Measurements from ENCODE around the gene NUDCD3.

The NUDCD3 gene

GRCh38 chr7:44385434-44386138 lies 104.9 kb downstream of the NUDCD3 start:
- no CpG with 5 or more reads among the region's 13 CpGs for WGBS (ENCODE audit: extremely low coverage, insufficient coverage, insufficient read length)
- Histone ChIP-seq H3K27me3 (ENCODE audit: insufficient read depth, low read length) (no peaks in the 10 kb centered on the region), H3K23ac (ENCODE audit: low read length) (no peak overlapping the region)

GRCh38 chr7:44384586-44385433 lies 105.6 kb downstream of the NUDCD3 start:
- Histone ChIP-seq H4K8ac (ENCODE audit: low read depth, low read length) (no peak overlapping the region), H3K18ac (ENCODE audit: low read length) (no peak overlapping the region), H3K23ac (ENCODE audit: low read length) (no peak overlapping the region), H4K91ac (ENCODE audit: low read depth, low read length) (no peak overlapping the region), H3K4me2 (ENCODE audit: low read length) (no peak overlapping the region), H2AK5ac (ENCODE audit: low read length) (no peak overlapping the region), H3K14ac (ENCODE audit: low read length) (no peak overlapping the region), H3K27me3 (ENCODE audit: insufficient read depth, low read length) (no peaks in the 10 kb centered on the region), H2BK5ac (ENCODE audit: low read depth, low read length, poor library complexity) (no peak overlapping the region), H3K9me3 (ENCODE audit: insufficient read depth, low read depth, low read length) (no peaks in the 10 kb centered on the region), H2BK12ac (ENCODE audit: low read length) (no peak overlapping the region), H3K4me1 (ENCODE audit: control insufficient read depth in 1 of 2, insufficient read depth in 2 of 2, low read length in 2 of 2) (no peaks in the 10 kb centered on the region), H3K27ac (ENCODE audit: low read depth, low read length) (no peak overlapping the region), H2BK120ac (ENCODE audit: insufficient read depth, low read length, poor library complexity) (no peak overlapping the region), H3K36me3 (ENCODE audit: control insufficient read depth in 1 of 2, insufficient read depth in 2 of 2, low read length in 2 of 2) (peaks cover 46 to 63% of the 10 kb centered on the region in 2 experiments), H3K4ac (ENCODE audit: low read depth, low read length) (no peak overlapping the region), H3K79me1 (ENCODE audit: low read length) (no peaks in the 10 kb centered on the region), H3K4me3 (ENCODE audit: low read depth, low read length) (no peak overlapping the region), H3K9ac (ENCODE audit: low read length) (no peak overlapping the region), H4K12ac (ENCODE audit: low read depth, low read length) (no peak overlapping the region), H3K79me2 (ENCODE audit: control insufficient read depth, insufficient read depth, low read length, poor library complexity) (no peaks in the 10 kb centered on the region), H2AFZ (ENCODE audit: insufficient read depth, low read length, poor library complexity) (no peak overlapping the region)
- DNase-seq: no peak
- no CpG with 5 or more reads among the region's 17 CpGs for WGBS (ENCODE audit: extremely low coverage, insufficient coverage, insufficient read length)

More at GRCh38 chr7:44385434-44386138, 104.9 kb downstream of the NUDCD3 start:
- H3K79me1 ChIP-seq (ENCODE audit: low read length): no peaks in the 10 kb centered on the region
- H3K18ac ChIP-seq (ENCODE audit: low read length): no peak overlapping the region
- H3K4me3 ChIP-seq (ENCODE audit: low read depth, low read length): peak overlapping the region; percentile 2
- no peak overlapping the region for H4K91ac ChIP-seq (ENCODE audit: low read depth, low read length)
- H2AFZ ChIP-seq (ENCODE audit: insufficient read depth, low read length, poor library complexity): no peak overlapping the region
- no peak overlapping the region for H4K12ac ChIP-seq (ENCODE audit: low read depth, low read length)
- H2BK5ac ChIP-seq (ENCODE audit: low read depth, low read length, poor library complexity): no peak overlapping the region
- H3K4me1 ChIP-seq (ENCODE audit: control insufficient read depth in 1 of 2, insufficient read depth in 2 of 2, low read length in 2 of 2): no peaks in the 10 kb centered on the region
- no peaks in the 10 kb centered on the region for H3K79me2 ChIP-seq (ENCODE audit: control insufficient read depth, insufficient read depth, low read length, poor library complexity)
- H3K4me2 ChIP-seq (ENCODE audit: low read length): no peak overlapping the region
- peaks cover 47 to 66% of the 10 kb centered on the region in 2 experiments for H3K36me3 ChIP-seq (ENCODE audit: control insufficient read depth in 1 of 2, insufficient read depth in 2 of 2, low read length in 2 of 2)
- no peak overlapping the region for H3K27ac ChIP-seq (ENCODE audit: low read depth, low read length)
- no peak overlapping the region for H2BK12ac ChIP-seq (ENCODE audit: low read length)
- no peak overlapping the region for H2BK120ac ChIP-seq (ENCODE audit: insufficient read depth, low read length, poor library complexity)
- DNase-seq: peak in 1 of 2 donors; percentile 2
- H3K9ac ChIP-seq (ENCODE audit: low read length): no peak overlapping the region
- no peak overlapping the region for H4K8ac ChIP-seq (ENCODE audit: low read depth, low read length)
- H2AK5ac ChIP-seq (ENCODE audit: low read length): no peak overlapping the region
- no peak overlapping the region for H3K4ac ChIP-seq (ENCODE audit: low read depth, low read length)
- no peaks in the 10 kb centered on the region for H3K9me3 ChIP-seq (ENCODE audit: insufficient read depth, low read depth, low read length)
- no peak overlapping the region for H3K14ac ChIP-seq (ENCODE audit: low read length)

GRCh38 chr7:44383566-44383965 lies 106.9 kb downstream of the NUDCD3 start:
- H3K9me3 ChIP-seq (ENCODE audit: insufficient read depth, low read depth, low read length): peaks cover 3% of the 10 kb centered on the region

GRCh38 chr7:44382459-44383265 lies 107.8 kb downstream of the NUDCD3 start:
- Histone ChIP-seq H4K8ac (ENCODE audit: low read depth, low read length) (no peak overlapping the region), H2BK5ac (ENCODE audit: low read depth, low read length, poor library complexity) (no peak overlapping the region), H3K27ac (ENCODE audit: low read depth, low read length) (no peak overlapping the region), H4K91ac (ENCODE audit: low read depth, low read length) (no peak overlapping the region), H3K27me3 (ENCODE audit: insufficient read depth, low read length) (no peaks in the 10 kb centered on the region), H3K4me3 (ENCODE audit: low read depth, low read length) (no peak overlapping the region), H2AK5ac (ENCODE audit: low read length) (no peak overlapping the region), H3K79me1 (ENCODE audit: low read length) (no peaks in the 10 kb centered on the region), H3K9ac (ENCODE audit: low read length) (peak overlapping the region; percentile 13), H3K23ac (ENCODE audit: low read length) (no peak overlapping the region), H2AFZ (ENCODE audit: insufficient read depth, low read length, poor library complexity) (no peak overlapping the region), H3K79me2 (ENCODE audit: control insufficient read depth, insufficient read depth, low read length, poor library complexity) (no peaks in the 10 kb centered on the region), H3K36me3 (ENCODE audit: control insufficient read depth in 1 of 2, insufficient read depth in 2 of 2, low read length in 2 of 2) (peaks cover 37 to 46% of the 10 kb centered on the region in 2 experiments), H2BK12ac (ENCODE audit: low read length) (no peak overlapping the region), H3K18ac (ENCODE audit: low read length) (no peak overlapping the region), H3K4me1 (ENCODE audit: control insufficient read depth in 1 of 2, insufficient read depth in 2 of 2, low read length in 2 of 2) (no peaks in the 10 kb centered on the region), H3K4me2 (ENCODE audit: low read length) (no peak overlapping the region), H3K14ac (ENCODE audit: low read length) (no peak overlapping the region), H4K12ac (ENCODE audit: low read depth, low read length) (no peak overlapping the region), H3K4ac (ENCODE audit: low read depth, low read length) (no peak overlapping the region), H2BK120ac (ENCODE audit: insufficient read depth, low read length, poor library complexity) (no peak overlapping the region), H3K9me3 (ENCODE audit: insufficient read depth, low read depth, low read length) (peaks cover 3% of the 10 kb centered on the region)
- no peak for DNase-seq
- WGBS (ENCODE audit: extremely low coverage, insufficient coverage, insufficient read length): no CpG with 5 or more reads among the region's 13 CpGs

More at GRCh38 chr7:44383566-44383965, 106.9 kb downstream of the NUDCD3 start:
- Histone ChIP-seq H3K36me3 (ENCODE audit: control insufficient read depth in 1 of 2, insufficient read depth in 2 of 2, low read length in 2 of 2) (peaks cover 39 to 53% of the 10 kb centered on the region in 2 experiments), H3K23ac (ENCODE audit: low read length) (no peak overlapping the region), H2BK120ac (ENCODE audit: insufficient read depth, low read length, poor library complexity) (no peak overlapping the region), H2BK5ac (ENCODE audit: low read depth, low read length, poor library complexity) (no peak overlapping the region), H2AK5ac (ENCODE audit: low read length) (no peak overlapping the region), H3K27me3 (ENCODE audit: insufficient read depth, low read length) (no peaks in the 10 kb centered on the region), H4K8ac (ENCODE audit: low read depth, low read length) (no peak overlapping the region), H3K18ac (ENCODE audit: low read length) (no peak overlapping the region), H4K91ac (ENCODE audit: low read depth, low read length) (no peak overlapping the region), H4K12ac (ENCODE audit: low read depth, low read length) (no peak overlapping the region), H2BK12ac (ENCODE audit: low read length) (no peak overlapping the region), H3K27ac (ENCODE audit: low read depth, low read length) (no peak overlapping the region), H3K4me2 (ENCODE audit: low read length) (no peak overlapping the region), H3K79me1 (ENCODE audit: low read length) (no peaks in the 10 kb centered on the region), H3K4ac (ENCODE audit: low read depth, low read length) (no peak overlapping the region), H3K4me1 (ENCODE audit: control insufficient read depth in 1 of 2, insufficient read depth in 2 of 2, low read length in 2 of 2) (no peaks in the 10 kb centered on the region), H3K4me3 (ENCODE audit: low read depth, low read length) (no peak overlapping the region), H3K14ac (ENCODE audit: low read length) (no peak overlapping the region), H2AFZ (ENCODE audit: insufficient read depth, low read length, poor library complexity) (no peak overlapping the region), H3K9ac (ENCODE audit: low read length) (no peak overlapping the region), H3K79me2 (ENCODE audit: control insufficient read depth, insufficient read depth, low read length, poor library complexity) (no peaks in the 10 kb centered on the region)
- DNase-seq: no peak
- WGBS (ENCODE audit: extremely low coverage, insufficient coverage, insufficient read length): no CpG with 5 or more reads among the region's 11 CpGs
